ENCODE measurements around the gene SPR. TPM values are rescaled to one million over a fixed set of nuclear protein-coding genes. Genes with fewer than 3 reads are reported as not detected.

SPR gene
- total and polyA plus RNA-seq, 2 donors (not counting 1 experiment from before 2014, with no cell fraction given), result 9.4 to 23.3 TPM

GRCh38 chr2:72863046-72863445, 24.2 kb upstream of the SPR start:
- H3K4me1 ChIP-seq (ENCODE audit: control insufficient read depth, extremely low read depth, insufficient read depth, low read length), result peaks cover 5% of the 10 kb centered on the region
- H3K79me2 ChIP-seq (ENCODE audit: control insufficient read depth, insufficient read depth, low read length), result no peaks in the 10 kb centered on the region
- peak overlapping the region in 1 of 4 experiments; percentile 22 for H3K4me3 ChIP-seq (replicated peaks in 1 of 4; ENCODE audit: control extremely low read depth in 1 of 4, insufficient read depth in 1 of 4, low read depth in 3 of 4, low read length in 4 of 4)
- H3K4me2 ChIP-seq (ENCODE audit: extremely low read depth, insufficient read depth, low read length), result peak overlapping the region; percentile 38
- no peak overlapping the region for H3K27ac ChIP-seq (ENCODE audit: insufficient read depth, low read length)
- peak overlapping the region; percentile 41 for H2AFZ ChIP-seq (ENCODE audit: low read length)
- H4K20me1 ChIP-seq (ENCODE audit: control insufficient read depth, extremely low read depth, insufficient read depth, low read length), result no peaks in the 10 kb centered on the region
- TF ChIP-seq CTCF (conservative IDR thresholded peaks at IDR 0.05 in 1 of 2, IDR thresholded peaks at IDR 0.05 in 1 of 2; ENCODE audit: low read depth in 1 of 2, low read length in 2 of 2) (no peak), EZH2 (IDR thresholded peaks at IDR 0.05; ENCODE audit: low read length, missing control alignments) (no peak)
- DNase-seq (ENCODE audit: low read depth in 2 of 2), result no peak
- H3K9ac ChIP-seq (ENCODE audit: insufficient read depth, low read length), result no peak overlapping the region
- no peaks in the 10 kb centered on the region for H3K9me3 ChIP-seq (ENCODE audit: control insufficient read depth, insufficient read depth, low read depth, low read length)
- no peaks in the 10 kb centered on the region for H3K36me3 ChIP-seq (ENCODE audit: control insufficient read depth, insufficient read depth, low read length)
- peaks cover 10% of the 10 kb centered on the region for H3K27me3 ChIP-seq (ENCODE audit: control insufficient read depth, insufficient read depth, low read length)

GRCh38 chr2:72864500-72864899, 22.7 kb upstream of the SPR start:
- H3K9me3 ChIP-seq (ENCODE audit: control insufficient read depth, insufficient read depth, low read depth, low read length), result no peaks in the 10 kb centered on the region
- H2AFZ ChIP-seq (ENCODE audit: low read length), result no peak overlapping the region
- TF ChIP-seq EZH2 (IDR thresholded peaks at IDR 0.05; ENCODE audit: low read length, missing control alignments) (no peak), CTCF (conservative IDR thresholded peaks at IDR 0.05 in 1 of 2, IDR thresholded peaks at IDR 0.05 in 1 of 2; ENCODE audit: low read depth in 1 of 2, low read length in 2 of 2) (no peak)
- peaks cover 10% of the 10 kb centered on the region for H3K27me3 ChIP-seq (ENCODE audit: control insufficient read depth, insufficient read depth, low read length)
- no peak overlapping the region for H3K9ac ChIP-seq (ENCODE audit: insufficient read depth, low read length)
- peak; percentile 27 to 78 for DNase-seq (ENCODE audit: low read depth in 2 of 2)
- no peaks in the 10 kb centered on the region for H3K79me2 ChIP-seq (ENCODE audit: control insufficient read depth, insufficient read depth, low read length)
- H3K4me2 ChIP-seq (ENCODE audit: extremely low read depth, insufficient read depth, low read length), result no peak overlapping the region
- no peaks in the 10 kb centered on the region for H3K36me3 ChIP-seq (ENCODE audit: control insufficient read depth, insufficient read depth, low read length)
- no peak overlapping the region for H3K27ac ChIP-seq (ENCODE audit: insufficient read depth, low read length)
- no peak overlapping the region for H3K4me3 ChIP-seq (replicated peaks in 1 of 4; ENCODE audit: control extremely low read depth in 1 of 4, insufficient read depth in 1 of 4, low read depth in 3 of 4, low read length in 4 of 4)
- H4K20me1 ChIP-seq (ENCODE audit: control insufficient read depth, extremely low read depth, insufficient read depth, low read length), result no peaks in the 10 kb centered on the region
- peaks cover 5% of the 10 kb centered on the region for H3K4me1 ChIP-seq (ENCODE audit: control insufficient read depth, extremely low read depth, insufficient read depth, low read length)

GRCh38 chr2:72871060-72871459, 16.1 kb upstream of the SPR start:
- Histone ChIP-seq H3K27ac (ENCODE audit: insufficient read depth, low read length) (no peak overlapping the region), H3K4me1 (ENCODE audit: control insufficient read depth, extremely low read depth, insufficient read depth, low read length) (no peaks in the 10 kb centered on the region), H3K4me2 (ENCODE audit: extremely low read depth, insufficient read depth, low read length) (no peak overlapping the region), H3K9me3 (ENCODE audit: control insufficient read depth, insufficient read depth, low read depth, low read length) (no peaks in the 10 kb centered on the region), H4K20me1 (ENCODE audit: control insufficient read depth, extremely low read depth, insufficient read depth, low read length) (no peaks in the 10 kb centered on the region), H3K79me2 (ENCODE audit: control insufficient read depth, insufficient read depth, low read length) (no peaks in the 10 kb centered on the region), H3K4me3 (replicated peaks in 1 of 4; ENCODE audit: control extremely low read depth in 1 of 4, insufficient read depth in 1 of 4, low read depth in 3 of 4, low read length in 4 of 4) (no peak overlapping the region), H3K27me3 (ENCODE audit: control insufficient read depth, insufficient read depth, low read length) (peaks cover 9% of the 10 kb centered on the region), H3K9ac (ENCODE audit: insufficient read depth, low read length) (no peak overlapping the region), H3K36me3 (ENCODE audit: control insufficient read depth, insufficient read depth, low read length) (no peaks in the 10 kb centered on the region), H2AFZ (ENCODE audit: low read length) (no peak overlapping the region)
- TF ChIP-seq EZH2 (IDR thresholded peaks at IDR 0.05; ENCODE audit: low read length, missing control alignments) (no peak), CTCF (conservative IDR thresholded peaks at IDR 0.05 in 1 of 2, IDR thresholded peaks at IDR 0.05 in 1 of 2; ENCODE audit: low read depth in 1 of 2, low read length in 2 of 2) (no peak)
- DNase-seq (ENCODE audit: low read depth in 2 of 2), result no peak

All from fibroblast of lung (primary cell).